Skeletal muscle tissue (tissue), 4 donors: ENCODE results near the gene PPARGC1A. TPM values are rescaled to one million over a fixed set of nuclear protein-coding genes. Genes with fewer than 3 reads are reported as not detected.

Experiments
- H3K27ac ChIP-seq: one replicate; pipeline ENCODE4 v1.7.0; 2013; ENCODE audit warnings: mild to moderate bottlenecking, low read depth, low read length, inconsistent platforms
- H3K27me3 ChIP-seq, 3 donors: one replicate each; pipeline ENCODE4 v1.7.0; 2013; ENCODE audit warnings: low read length in 3 of 3; ENCODE audit not compliant: control insufficient read depth in 3 of 3, insufficient read depth in 3 of 3
- H3K36me3 ChIP-seq, 3 donors: one replicate each; pipeline ENCODE4 v1.7.0; 2013; ENCODE audit warnings: low read length in 3 of 3; ENCODE audit not compliant: control insufficient read depth in 3 of 3, insufficient read depth in 3 of 3
- H3K4me1 ChIP-seq, 3 donors: one replicate each; pipeline ENCODE4 v1.7.0; 2013; ENCODE audit warnings: low read length in 3 of 3, mild to moderate bottlenecking in 3 of 3; ENCODE audit not compliant: control insufficient read depth in 3 of 3, insufficient read depth in 3 of 3
- H3K4me3 ChIP-seq, 3 donors: one replicate each; pipeline ENCODE4 v1.7.0; 2013; ENCODE audit warnings: low read length in 3 of 3
- H3K9ac ChIP-seq, 3 donors: one replicate each; pipeline ENCODE4 v1.7.0; 2013; ENCODE audit warnings: low read length in 3 of 3, mild to moderate bottlenecking in 3 of 3, moderate library complexity in 2 of 3, low read depth in 1 of 3
- H3K9me3 ChIP-seq, 3 donors: one replicate each; pipeline ENCODE4 v1.7.0; 2013; ENCODE audit warnings: low read length in 3 of 3; ENCODE audit not compliant: control insufficient read depth in 3 of 3
- total RNA-seq: library from RNA; depleted of rRNA; stranded (reverse); fragments of >200 nt; gene quantifications from one replicate; pipeline ENCODE4 v1.2.3, GENCODE V29; 2014
- donor health status: Osteomylitis.

PPARGC1A gene, protein sequence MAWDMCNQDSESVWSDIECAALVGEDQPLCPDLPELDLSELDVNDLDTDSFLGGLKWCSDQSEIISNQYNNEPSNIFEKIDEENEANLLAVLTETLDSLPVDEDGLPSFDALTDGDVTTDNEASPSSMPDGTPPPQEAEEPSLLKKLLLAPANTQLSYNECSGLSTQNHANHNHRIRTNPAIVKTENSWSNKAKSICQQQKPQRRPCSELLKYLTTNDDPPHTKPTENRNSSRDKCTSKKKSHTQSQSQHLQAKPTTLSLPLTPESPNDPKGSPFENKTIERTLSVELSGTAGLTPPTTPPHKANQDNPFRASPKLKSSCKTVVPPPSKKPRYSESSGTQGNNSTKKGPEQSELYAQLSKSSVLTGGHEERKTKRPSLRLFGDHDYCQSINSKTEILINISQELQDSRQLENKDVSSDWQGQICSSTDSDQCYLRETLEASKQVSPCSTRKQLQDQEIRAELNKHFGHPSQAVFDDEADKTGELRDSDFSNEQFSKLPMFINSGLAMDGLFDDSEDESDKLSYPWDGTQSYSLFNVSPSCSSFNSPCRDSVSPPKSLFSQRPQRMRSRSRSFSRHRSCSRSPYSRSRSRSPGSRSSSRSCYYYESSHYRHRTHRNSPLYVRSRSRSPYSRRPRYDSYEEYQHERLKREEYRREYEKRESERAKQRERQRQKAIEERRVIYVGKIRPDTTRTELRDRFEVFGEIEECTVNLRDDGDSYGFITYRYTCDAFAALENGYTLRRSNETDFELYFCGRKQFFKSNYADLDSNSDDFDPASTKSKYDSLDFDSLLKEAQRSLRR
- total RNA-seq: 12.5 TPM

DNA sequence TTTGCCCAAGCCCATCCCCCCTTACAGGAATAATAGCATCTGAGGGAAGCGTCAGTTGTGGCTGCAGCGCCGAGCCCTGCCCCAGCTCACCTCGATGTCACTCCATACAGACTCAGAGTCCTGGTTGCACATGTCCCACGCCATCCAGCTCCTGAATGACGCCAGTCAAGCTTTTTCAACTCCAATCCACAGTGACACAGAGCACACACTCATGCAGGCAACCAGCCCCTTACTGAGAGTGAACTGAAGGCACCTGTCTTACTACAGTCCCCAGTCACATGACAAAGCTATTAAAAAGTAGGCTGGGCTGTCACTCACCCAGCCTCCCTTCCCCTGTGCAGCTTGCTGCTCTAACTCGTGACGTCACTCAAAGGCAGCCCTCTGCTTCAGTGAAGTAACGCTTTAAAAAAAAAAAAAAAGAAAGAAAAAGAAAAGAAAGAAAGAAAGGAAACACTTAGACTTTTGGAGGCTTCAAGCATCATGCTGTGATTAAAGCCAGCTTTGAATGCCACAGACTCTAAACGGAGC is at the start of gene PPARGC1A:
Gene PPARGC1A, minus strand, starts transcription at position 234 of the 528 bp plus-strand sequence. Its CDS starts 90 bp downstream, at position 144.
- Histone ChIP-seq H3K36me3 (no peaks in the 10 kb centered on the region), H3K27me3 (no peaks in the 10 kb centered on the region), H3K4me1 (peaks cover 13 to 26% (median 20%) of the 10 kb centered on the region in 3 donors), H3K27ac (peak within 1 kb of the TSS; percentile 92), H3K9me3 (no peaks in the 10 kb centered on the region), H3K4me3 (peak within 1 kb of the TSS; percentile 68 to 91 (median 89)), H3K9ac (peak within 1 kb of the TSS; percentile 83 to 93 (median 92))

DNA sequence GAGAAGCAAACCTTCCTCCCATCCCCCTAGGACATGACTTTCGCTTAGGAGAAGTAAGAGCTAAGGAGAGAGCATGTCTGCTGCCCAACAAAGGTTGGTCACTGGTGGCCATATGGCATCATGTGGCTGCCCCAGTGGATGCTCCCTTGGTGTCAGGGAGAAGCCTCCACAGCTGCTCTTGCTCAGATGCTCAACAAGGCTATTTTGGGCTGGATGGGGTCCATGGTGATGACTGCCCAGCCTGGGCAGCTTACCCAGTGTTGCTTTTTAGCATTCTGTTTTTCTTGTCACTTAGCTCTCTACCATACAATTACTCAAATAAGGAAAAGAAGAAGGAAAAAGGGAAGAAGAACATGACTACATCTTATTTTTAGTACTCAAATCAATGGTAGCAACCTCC is 48.9 kb upstream of the PPARGC1A start:
- Histone ChIP-seq H3K4me3 (no peak overlapping the region), H3K4me1 (peaks cover 14 to 19% (median 16%) of the 10 kb centered on the region in 3 donors), H3K27ac (no peak overlapping the region), H3K27me3 (no peaks in the 10 kb centered on the region), H3K36me3 (no peaks in the 10 kb centered on the region), H3K9me3 (no peaks in the 10 kb centered on the region), H3K9ac (no peak overlapping the region)

- no peaks in the 10 kb centered on the region for H3K27me3 ChIP-seq
- H3K36me3 ChIP-seq: no peaks in the 10 kb centered on the region
- no peak overlapping the region for H3K9ac ChIP-seq
- H3K4me3 ChIP-seq: no peak overlapping the region
- H3K27ac ChIP-seq: no peak overlapping the region
- H3K9me3 ChIP-seq: no peaks in the 10 kb centered on the region
- peaks cover 13 to 16% (median 16%) of the 10 kb centered on the region in 3 donors for H3K4me1 ChIP-seq
These were observed 47.3 kb upstream of the PPARGC1A start for GRCh38 chr4:23937173-23937572.

DNA sequence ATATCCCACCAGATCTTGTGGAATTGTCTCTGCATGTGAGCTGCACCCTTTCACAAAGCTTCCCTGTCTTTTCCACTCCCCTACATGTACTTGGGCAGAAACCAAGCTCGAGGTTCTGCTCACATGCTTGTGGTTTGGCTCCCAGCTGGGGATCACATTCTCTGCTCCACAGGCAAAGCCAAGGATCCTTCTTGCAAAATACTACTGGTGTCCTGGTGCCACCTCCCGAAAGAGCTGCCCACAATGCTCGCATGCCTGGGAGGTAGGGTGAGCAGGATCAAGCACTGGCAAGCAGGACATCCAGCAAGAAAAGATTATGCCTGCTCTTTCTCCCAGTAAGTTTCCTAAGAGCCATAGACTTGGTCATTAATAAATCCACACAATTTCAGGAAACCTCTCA is 45.1 kb upstream of the PPARGC1A start:
- Histone ChIP-seq H3K9ac (peak overlapping the region in 2 of 3 donors; percentile 6 to 42), H3K4me1 (peaks cover 23 to 32% (median 27%) of the 10 kb centered on the region in 3 donors), H3K27me3 (no peaks in the 10 kb centered on the region), H3K9me3 (no peaks in the 10 kb centered on the region), H3K27ac (peak overlapping the region; percentile 66), H3K36me3 (no peaks in the 10 kb centered on the region), H3K4me3 (no peak overlapping the region)

DNA sequence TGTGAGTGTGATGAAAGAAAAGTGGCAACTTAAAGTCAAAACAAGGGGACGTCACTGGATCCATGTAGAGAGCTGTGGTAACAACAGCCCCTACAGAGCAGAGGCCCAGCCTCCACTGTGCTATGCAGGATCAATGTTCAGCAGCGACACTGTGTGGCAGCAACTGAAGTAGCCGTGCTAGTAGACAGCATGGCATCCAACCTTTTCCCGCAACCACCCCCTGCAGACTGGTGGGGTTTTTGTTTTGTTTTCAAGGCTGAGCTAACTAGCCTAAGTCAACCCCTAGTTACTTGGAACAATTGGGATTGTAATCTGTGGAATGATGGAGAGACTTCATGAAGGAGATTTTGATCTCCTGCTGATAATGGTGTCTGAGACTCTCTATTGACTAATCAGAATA is 44.4 kb upstream of the PPARGC1A start:
- peak overlapping the region; percentile 66 for H3K27ac ChIP-seq
- no peaks in the 10 kb centered on the region for H3K27me3 ChIP-seq
- peaks cover 23 to 32% (median 27%) of the 10 kb centered on the region in 3 donors for H3K4me1 ChIP-seq
- H3K36me3 ChIP-seq: no peaks in the 10 kb centered on the region
- H3K9ac ChIP-seq: peak overlapping the region in 2 of 3 donors; percentile 12 to 42
- H3K9me3 ChIP-seq: no peaks in the 10 kb centered on the region
- H3K4me3 ChIP-seq: no peak overlapping the region

DNA sequence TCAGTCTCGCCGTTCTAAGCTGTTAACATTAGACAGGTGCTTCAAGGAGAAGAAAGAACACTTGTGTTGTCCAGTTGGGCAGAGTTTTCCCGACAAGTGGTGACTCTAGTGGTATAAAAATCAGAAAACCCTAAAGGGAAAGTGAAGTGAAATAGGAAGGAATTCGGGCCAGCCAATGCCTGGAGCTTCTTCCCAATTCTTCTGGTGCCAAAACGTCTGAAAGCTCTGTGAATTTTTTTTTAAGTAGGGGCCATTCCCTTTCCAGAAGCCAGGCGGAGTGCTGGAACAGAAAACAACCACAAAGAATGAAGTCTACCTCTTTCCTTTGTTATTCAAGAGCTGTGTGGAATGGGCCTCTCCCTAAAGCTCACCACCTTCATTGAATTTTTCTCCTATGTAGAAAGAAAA is 43.1 kb upstream of the PPARGC1A start:
- H3K4me1 ChIP-seq: peaks cover 23 to 32% (median 27%) of the 10 kb centered on the region in 3 donors
- H3K4me3 ChIP-seq: peak overlapping the region in 1 of 3 donors; percentile 25
- H3K27me3 ChIP-seq: no peaks in the 10 kb centered on the region
- H3K27ac ChIP-seq: peak overlapping the region; percentile 20
- no peak overlapping the region for H3K9ac ChIP-seq
- H3K9me3 ChIP-seq: no peaks in the 10 kb centered on the region
- no peaks in the 10 kb centered on the region for H3K36me3 ChIP-seq

DNA sequence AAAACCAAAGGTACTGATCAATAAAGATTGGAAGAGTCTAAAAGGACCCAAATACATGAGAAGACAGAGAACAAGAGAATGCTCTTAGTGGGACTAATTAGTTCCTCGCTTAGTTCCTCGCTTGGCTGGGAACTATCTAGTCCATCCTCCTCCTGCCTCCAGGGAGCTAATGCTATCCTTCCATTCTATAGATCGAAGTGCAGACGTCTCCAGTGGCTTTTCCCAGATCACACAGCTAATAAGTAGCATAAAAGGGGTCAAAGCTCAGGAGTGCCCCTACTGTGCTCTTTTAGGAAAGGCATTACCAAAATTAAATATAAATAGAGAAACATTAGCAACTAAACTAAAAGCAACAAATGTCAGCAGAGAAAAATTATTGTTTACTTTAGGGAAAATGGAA is 42.3 kb upstream of the PPARGC1A start:
- H3K4me3 ChIP-seq: no peak overlapping the region
- H3K9me3 ChIP-seq: no peaks in the 10 kb centered on the region
- no peak overlapping the region for H3K9ac ChIP-seq
- no peaks in the 10 kb centered on the region for H3K36me3 ChIP-seq
- no peak overlapping the region for H3K27ac ChIP-seq
- H3K27me3 ChIP-seq: no peaks in the 10 kb centered on the region
- H3K4me1 ChIP-seq: peaks cover 23 to 32% (median 27%) of the 10 kb centered on the region in 3 donors

DNA sequence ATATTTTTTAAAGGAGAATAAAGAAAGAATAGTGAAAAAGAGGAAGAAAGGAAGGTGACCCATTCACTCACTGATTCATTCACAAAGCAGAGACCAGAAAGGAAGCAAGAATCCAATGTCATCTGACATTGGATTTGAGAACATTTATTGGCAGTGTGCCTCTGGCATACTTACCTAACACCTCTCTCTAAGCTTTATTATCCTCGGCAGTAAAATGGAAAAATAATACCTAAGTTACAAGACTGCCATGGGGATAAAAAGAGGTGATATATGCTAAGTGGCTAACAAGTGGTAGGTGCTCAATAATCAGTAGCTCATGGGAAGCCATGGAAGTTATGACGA is 41.6 kb upstream of the PPARGC1A start:
- H3K36me3 ChIP-seq: no peaks in the 10 kb centered on the region
- no peaks in the 10 kb centered on the region for H3K9me3 ChIP-seq
- peak overlapping the region; percentile 84 for H3K27ac ChIP-seq
- peak overlapping the region in 1 of 3 donors; percentile 76 for H3K9ac ChIP-seq
- peak overlapping the region in 1 of 3 donors; percentile 39 for H3K4me3 ChIP-seq
- no peaks in the 10 kb centered on the region for H3K27me3 ChIP-seq
- peaks cover 23 to 32% (median 27%) of the 10 kb centered on the region in 3 donors for H3K4me1 ChIP-seq

GRCh38 chr4:23930750-23931488 is 41.1 kb upstream of the PPARGC1A start:
- H3K9ac ChIP-seq: peak overlapping the region; percentile 45 to 76 (median 62)
- no peaks in the 10 kb centered on the region for H3K27me3 ChIP-seq
- H3K4me3 ChIP-seq: peak overlapping the region; percentile 23 to 42 (median 39)
- H3K9me3 ChIP-seq: no peaks in the 10 kb centered on the region
- H3K4me1 ChIP-seq: peaks cover 23 to 32% (median 27%) of the 10 kb centered on the region in 3 donors
- H3K36me3 ChIP-seq: no peaks in the 10 kb centered on the region
- H3K27ac ChIP-seq: peak overlapping the region; percentile 84
